ENCODE data around the gene EPN1. TPM values are rescaled to one million over a fixed set of nuclear protein-coding genes. Genes with fewer than 3 reads are reported as not detected.

EPN1 gene
- total and polyA plus RNA-seq, 4 donors, result 66.8 to 87.8 (median 71.6) TPM

DNA sequence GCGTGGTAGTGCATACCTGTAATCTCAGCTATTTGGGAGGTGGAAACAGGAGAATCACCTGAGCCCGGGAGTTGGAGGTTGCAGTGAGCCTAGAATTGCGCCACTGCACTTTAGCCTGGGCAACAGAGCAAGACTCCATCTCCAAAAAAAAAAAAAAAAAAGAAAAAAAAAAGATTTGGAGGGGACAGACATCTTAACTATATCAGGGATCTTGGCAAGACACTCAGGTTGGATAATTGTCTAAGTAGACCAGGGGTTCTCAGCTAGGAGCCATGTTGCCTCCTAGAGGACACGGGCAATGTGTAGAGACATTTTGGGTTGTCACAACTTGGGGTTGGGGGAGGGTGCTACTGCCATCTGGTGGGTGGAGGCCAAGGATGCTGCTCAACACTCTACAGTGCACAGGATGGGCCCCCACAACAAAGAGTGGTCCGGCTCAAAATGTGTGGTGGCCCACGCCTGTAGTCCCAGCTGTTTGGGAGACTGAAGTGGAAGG, 36.1 kb upstream of the EPN1 start:
- H3K27ac ChIP-seq (ENCODE audit: low read depth in 1 of 2, low read length in 2 of 2), result no peak overlapping the region
- ATAC-seq (ENCODE audit: low FRiP score) (no peak), DNase-seq (peak; percentile 50 to 78)
- intact Hi-C loops (cut with DNase I), result no loop called here
- WGBS, 2 donors, result 65 to 81% methylated on average over 6 of the region's 6 CpGs
- no peak overlapping the region for H3K4me3 ChIP-seq (ENCODE audit: low read length in 2 of 2)
- H3K27me3 ChIP-seq (ENCODE audit: control insufficient read depth in 1 of 2, insufficient read depth in 2 of 2, low read length in 1 of 2), result no peaks in the 10 kb centered on the region
- peaks cover 0 to 3% of the 10 kb centered on the region in 2 donors for H3K4me1 ChIP-seq (ENCODE audit: control insufficient read depth in 1 of 2, insufficient read depth in 2 of 2, low read length in 2 of 2)
- H3K9me3 ChIP-seq (ENCODE audit: control insufficient read depth, low read length), result no peaks in the 10 kb centered on the region
- H3K36me3 ChIP-seq (ENCODE audit: control insufficient read depth in 1 of 2, insufficient read depth in 2 of 2, low read length in 1 of 2), result no peaks in the 10 kb centered on the region

DNA sequence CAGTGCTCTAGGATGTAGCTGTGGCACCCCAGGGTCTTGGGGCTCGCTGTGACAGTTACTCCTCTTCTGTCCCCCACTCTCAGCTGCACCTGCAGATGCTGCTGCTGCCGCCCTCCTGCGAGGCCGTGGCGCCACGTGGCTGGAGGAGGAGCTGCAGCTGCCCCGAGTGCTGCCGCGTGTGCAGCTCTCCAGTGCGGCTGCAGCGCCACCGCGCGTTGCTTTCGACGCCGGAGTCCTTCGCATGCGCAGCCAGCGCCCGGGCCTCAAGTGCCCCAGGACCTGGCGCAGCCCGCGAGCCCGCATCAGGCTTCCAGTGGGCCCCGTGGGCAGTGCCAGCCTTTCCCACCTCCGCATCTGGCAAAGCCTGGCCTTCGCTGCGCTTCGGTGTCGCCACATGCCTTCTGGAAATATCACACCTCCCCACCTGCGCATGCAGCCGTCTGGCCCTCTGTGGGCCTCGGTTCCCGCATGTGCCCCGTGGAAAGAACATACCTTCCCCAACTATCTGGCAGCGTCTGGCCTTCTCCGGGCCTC, 34.9 kb upstream of the EPN1 start:
- Histone ChIP-seq H3K27ac (ENCODE audit: low read depth in 1 of 2, low read length in 2 of 2) (peak overlapping the region in 1 of 2 donors; percentile 50), H3K4me1 (ENCODE audit: control insufficient read depth in 1 of 2, insufficient read depth in 2 of 2, low read length in 2 of 2) (peaks cover 0 to 3% of the 10 kb centered on the region in 2 donors), H3K36me3 (ENCODE audit: control insufficient read depth in 1 of 2, insufficient read depth in 2 of 2, low read length in 1 of 2) (no peaks in the 10 kb centered on the region), H3K27me3 (ENCODE audit: control insufficient read depth in 1 of 2, insufficient read depth in 2 of 2, low read length in 1 of 2) (no peaks in the 10 kb centered on the region), H3K9me3 (ENCODE audit: control insufficient read depth, low read length) (no peaks in the 10 kb centered on the region), H3K4me3 (ENCODE audit: low read length in 2 of 2) (peak overlapping the region; percentile 66 to 89)
- DNase-seq, result peak; percentile 82 to 91
- intact Hi-C loops (cut with DNase I), result no loop called here
- WGBS, 2 donors, result 6% methylated on average over 26 to 38 of the region's 38 CpGs
- ATAC-seq (ENCODE audit: low FRiP score), result peak; percentile 50

DNA sequence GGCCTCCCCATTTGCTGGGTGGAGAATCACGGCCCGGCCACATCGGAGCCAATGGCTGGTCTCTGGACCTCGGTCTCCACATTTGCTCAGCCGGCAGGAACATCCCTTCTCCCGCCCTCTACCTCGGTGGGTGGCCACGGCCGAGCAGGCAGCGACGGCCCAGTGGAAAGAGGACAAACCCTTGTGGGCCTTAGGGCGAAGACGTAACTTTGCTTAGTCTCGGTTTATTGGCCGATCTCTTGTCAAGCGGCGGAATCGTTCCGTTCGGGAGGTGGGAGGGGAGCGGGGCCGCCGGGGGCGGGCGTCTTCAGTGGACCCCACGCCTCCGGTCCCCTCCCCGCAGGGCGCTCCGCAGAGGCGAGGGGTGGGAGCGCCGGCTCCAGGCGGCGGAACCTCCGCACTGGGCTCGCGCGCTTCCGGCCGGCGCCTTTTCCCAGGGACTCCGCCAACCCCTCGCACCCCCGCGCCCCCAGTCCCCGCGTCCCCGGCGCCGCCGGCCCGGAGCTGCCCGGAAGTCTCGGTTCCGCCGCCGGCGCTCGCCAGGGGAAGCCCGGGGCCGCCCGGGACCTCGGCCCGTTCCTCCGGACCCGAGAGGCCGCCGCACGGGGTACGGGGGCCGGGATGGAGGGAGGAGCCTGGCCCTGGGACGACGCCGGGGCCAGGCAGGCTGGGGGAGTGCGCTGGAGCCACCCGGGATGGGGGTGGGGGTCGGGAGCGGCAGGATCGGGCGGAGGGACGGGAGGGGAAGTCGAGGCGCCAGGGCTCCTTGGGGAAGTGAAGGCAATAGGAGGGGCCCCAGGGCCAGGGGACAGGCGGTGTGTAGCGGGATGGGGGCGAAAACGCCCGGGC, 34.2 kb upstream of the EPN1 start, which contains the start of gene ZNF580:
TSS of gene ZNF580 (plus strand) at position 426 of the 849 bp plus-strand sequence. CDS start 1,507 bp downstream, outside the sequence.
- Histone ChIP-seq H3K4me1 (ENCODE audit: control insufficient read depth in 1 of 2, insufficient read depth in 2 of 2, low read length in 2 of 2) (peaks cover 0 to 3% of the 10 kb centered on the region in 2 donors), H3K27me3 (ENCODE audit: control insufficient read depth in 1 of 2, insufficient read depth in 2 of 2, low read length in 1 of 2) (no peaks in the 10 kb centered on the region), H3K36me3 (ENCODE audit: control insufficient read depth in 1 of 2, insufficient read depth in 2 of 2, low read length in 1 of 2) (no peaks in the 10 kb centered on the region), H3K9me3 (ENCODE audit: control insufficient read depth, low read length) (no peaks in the 10 kb centered on the region), H3K4me3 (ENCODE audit: low read length in 2 of 2) (peak within 1 kb of the TSS; percentile 66 to 89), H3K27ac (ENCODE audit: low read depth in 1 of 2, low read length in 2 of 2) (peak within 1 kb of the TSS; percentile 58 to 59)
- whole genome bisulfite sequencing, 2 donors, result 1% methylated on average over 65 to 89 of the region's 89 CpGs
- ATAC-seq (ENCODE audit: low FRiP score) (peak; percentile 82), DNase-seq (peak; percentile 78 to 90)
- intact Hi-C loops (cut with DNase I), result no loop called here

DNA sequence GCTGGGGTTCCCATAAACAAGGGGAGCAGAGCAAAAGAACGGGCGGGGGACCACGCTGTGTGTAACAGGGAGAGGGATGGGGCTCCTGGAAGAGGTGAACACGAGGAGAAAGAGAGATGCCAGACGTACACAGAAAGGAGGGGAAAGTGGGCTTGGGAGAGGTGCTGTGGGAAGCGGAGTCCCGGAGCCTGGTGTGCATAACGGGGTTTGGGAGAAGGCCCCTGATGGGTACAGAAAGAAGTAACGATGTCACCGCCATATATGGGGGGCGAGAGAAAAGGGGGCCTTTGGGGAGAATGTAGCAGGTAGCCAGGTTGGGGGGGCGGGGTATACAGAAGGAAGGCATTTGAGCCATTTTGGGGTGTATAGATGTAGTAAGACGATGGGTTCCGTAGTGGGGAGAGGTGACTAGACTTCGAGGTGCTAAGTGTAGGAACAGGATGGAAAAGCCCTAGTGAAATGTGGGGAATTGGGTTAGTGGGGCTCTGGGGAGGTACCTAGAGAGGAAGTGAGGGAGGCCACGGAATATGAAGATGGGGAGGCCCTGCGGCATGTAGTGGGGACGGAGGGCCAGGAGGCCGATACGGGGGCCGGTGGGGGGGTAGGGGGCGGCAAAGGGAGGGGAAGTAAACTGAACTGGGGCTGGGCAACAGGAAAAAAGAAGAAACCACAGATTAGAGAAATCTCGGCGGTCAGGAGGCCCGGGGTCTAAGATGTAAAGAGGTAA, 33.4 kb upstream of the EPN1 start:
- peaks cover 0 to 3% of the 10 kb centered on the region in 2 donors for H3K4me1 ChIP-seq (ENCODE audit: control insufficient read depth in 1 of 2, insufficient read depth in 2 of 2, low read length in 2 of 2)
- no peaks in the 10 kb centered on the region for H3K27me3 ChIP-seq (ENCODE audit: control insufficient read depth in 1 of 2, insufficient read depth in 2 of 2, low read length in 1 of 2)
- H3K36me3 ChIP-seq (ENCODE audit: control insufficient read depth in 1 of 2, insufficient read depth in 2 of 2, low read length in 1 of 2), result no peaks in the 10 kb centered on the region
- intact Hi-C loops (cut with DNase I), result no loop called here
- no peaks in the 10 kb centered on the region for H3K9me3 ChIP-seq (ENCODE audit: control insufficient read depth, low read length)
- ATAC-seq (ENCODE audit: low FRiP score) (no peak), DNase-seq (peak in 1 of 2 donors; percentile 44)
- WGBS, 2 donors, result 1% methylated on average over 25 of the region's 25 CpGs
- peak overlapping the region; percentile 66 to 89 for H3K4me3 ChIP-seq (ENCODE audit: low read length in 2 of 2)
- peak overlapping the region; percentile 58 to 59 for H3K27ac ChIP-seq (ENCODE audit: low read depth in 1 of 2, low read length in 2 of 2)

DNA sequence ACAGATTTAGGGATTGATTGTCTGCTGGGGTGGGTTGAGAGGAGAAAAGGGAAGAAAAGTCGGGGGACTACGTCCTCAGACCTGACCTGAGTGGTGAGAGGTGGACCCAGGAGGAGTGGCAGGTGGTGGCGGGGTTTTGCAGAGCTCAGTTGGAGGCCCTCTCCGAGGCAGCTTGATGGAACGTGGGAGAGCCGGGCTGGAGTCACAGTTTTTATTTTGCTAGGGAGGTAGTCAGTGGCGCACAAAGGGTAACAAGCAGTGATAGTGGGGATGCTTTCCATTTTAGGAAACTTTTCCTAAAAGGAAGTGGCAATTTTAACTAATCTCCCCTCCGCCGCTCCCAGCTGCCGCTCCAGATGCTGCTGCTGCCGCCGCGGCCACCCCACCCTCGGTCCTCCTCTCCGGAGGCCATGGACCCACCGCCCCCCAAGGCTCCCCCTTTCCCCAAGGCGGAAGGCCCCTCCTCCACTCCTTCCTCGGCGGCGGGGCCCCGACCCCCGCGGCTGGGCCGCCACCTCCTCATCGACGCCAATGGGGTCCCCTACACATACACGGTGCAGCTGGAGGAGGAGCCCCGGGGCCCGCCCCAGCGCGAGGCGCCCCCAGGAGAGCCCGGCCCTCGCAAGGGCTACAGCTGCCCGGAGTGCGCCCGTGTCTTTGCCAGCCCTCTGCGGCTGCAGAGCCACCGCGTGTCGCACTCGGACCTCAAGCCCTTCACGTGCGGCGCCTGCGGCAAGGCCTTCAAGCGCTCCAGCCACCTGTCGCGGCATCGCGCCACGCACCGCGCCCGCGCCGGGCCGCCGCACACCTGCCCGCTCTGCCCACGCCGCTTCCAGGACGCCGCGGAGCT, 32.6 kb upstream of the EPN1 start:
- H3K36me3 ChIP-seq (ENCODE audit: control insufficient read depth in 1 of 2, insufficient read depth in 2 of 2, low read length in 1 of 2), result no peaks in the 10 kb centered on the region
- 0 to 1% methylated on average over 48 to 65 of the region's 65 CpGs for WGBS, 2 donors
- no peaks in the 10 kb centered on the region for H3K27me3 ChIP-seq (ENCODE audit: control insufficient read depth in 1 of 2, insufficient read depth in 2 of 2, low read length in 1 of 2)
- DNase-seq, result peak; percentile 66 to 80
- H3K9me3 ChIP-seq (ENCODE audit: control insufficient read depth, low read length), result no peaks in the 10 kb centered on the region
- intact Hi-C loops (cut with DNase I), result no loop called here
- H3K4me3 ChIP-seq (ENCODE audit: low read length in 2 of 2), result peak overlapping the region; percentile 7 to 66
- peaks cover 0 to 3% of the 10 kb centered on the region in 2 donors for H3K4me1 ChIP-seq (ENCODE audit: control insufficient read depth in 1 of 2, insufficient read depth in 2 of 2, low read length in 2 of 2)
- peak; percentile 8 for ATAC-seq (ENCODE audit: low FRiP score)
- peak overlapping the region; percentile 10 to 34 for H3K27ac ChIP-seq (ENCODE audit: low read depth in 1 of 2, low read length in 2 of 2)

DNA sequence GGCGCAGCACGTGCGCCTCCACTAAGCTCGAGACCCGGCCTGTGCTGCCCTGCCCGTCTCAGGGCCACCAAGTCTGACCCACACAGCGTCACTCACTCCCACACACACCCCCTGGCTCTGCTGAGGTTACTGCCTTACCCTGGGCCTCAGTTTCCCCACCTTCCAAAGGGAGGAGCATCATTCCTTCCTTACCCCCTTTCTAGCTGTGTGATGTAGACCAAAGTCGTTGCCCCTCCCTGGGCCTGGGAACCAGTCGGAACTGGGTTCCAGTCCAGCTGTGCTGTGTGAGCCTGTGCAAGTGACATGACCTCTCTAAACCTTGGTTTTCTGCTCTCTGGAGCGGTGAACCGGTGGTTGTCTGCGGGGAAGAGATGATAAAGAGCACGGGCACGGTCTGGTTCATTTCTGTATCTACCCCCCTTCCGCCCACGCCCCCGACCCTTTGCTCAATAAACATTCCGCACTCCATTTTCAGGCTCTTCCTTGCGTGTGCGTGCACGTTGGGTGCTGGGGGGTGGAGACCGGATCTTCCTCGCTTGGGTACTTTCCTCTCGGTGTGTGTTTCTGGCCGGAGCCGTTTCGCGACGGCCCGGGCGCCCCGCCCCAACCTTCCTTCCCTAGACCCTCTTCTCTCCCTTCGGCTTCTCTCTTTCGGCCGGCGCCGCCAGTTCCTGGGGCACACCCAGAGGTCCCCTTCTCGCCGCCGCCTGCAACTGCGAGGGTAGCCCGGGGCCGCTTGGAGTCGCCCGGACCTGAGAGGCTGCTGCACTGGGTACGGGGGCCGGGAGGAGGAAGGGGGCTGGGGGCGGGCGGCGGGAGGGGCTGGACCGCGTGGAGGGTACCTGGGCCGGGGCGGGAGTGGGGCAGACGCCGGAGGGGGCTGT, 31.8 kb upstream of the EPN1 start, which contains the start of gene ZNF581:
TSS of gene ZNF581 (plus strand) at position 647 of the 884 bp plus-strand sequence. CDS start 923 bp downstream, outside the sequence.
- Histone ChIP-seq H3K4me1 (ENCODE audit: control insufficient read depth in 1 of 2, insufficient read depth in 2 of 2, low read length in 2 of 2) (peaks cover 0 to 3% of the 10 kb centered on the region in 2 donors), H3K27ac (ENCODE audit: low read depth in 1 of 2, low read length in 2 of 2) (peak within 1 kb of the TSS; percentile 10 to 83), H3K4me3 (ENCODE audit: low read length in 2 of 2) (peak within 1 kb of the TSS; percentile 74 to 97), H3K27me3 (ENCODE audit: control insufficient read depth in 1 of 2, insufficient read depth in 2 of 2, low read length in 1 of 2) (no peaks in the 10 kb centered on the region), H3K9me3 (ENCODE audit: control insufficient read depth, low read length) (no peaks in the 10 kb centered on the region), H3K36me3 (ENCODE audit: control insufficient read depth in 1 of 2, insufficient read depth in 2 of 2, low read length in 1 of 2) (no peaks in the 10 kb centered on the region)
- ATAC-seq (ENCODE audit: low FRiP score) (peak; percentile 78), DNase-seq (peak; percentile 84 to 89)
- intact Hi-C loops (cut with DNase I), result no loop called here
- 1% methylated on average over 49 to 56 of the region's 56 CpGs for WGBS, 2 donors

DNA sequence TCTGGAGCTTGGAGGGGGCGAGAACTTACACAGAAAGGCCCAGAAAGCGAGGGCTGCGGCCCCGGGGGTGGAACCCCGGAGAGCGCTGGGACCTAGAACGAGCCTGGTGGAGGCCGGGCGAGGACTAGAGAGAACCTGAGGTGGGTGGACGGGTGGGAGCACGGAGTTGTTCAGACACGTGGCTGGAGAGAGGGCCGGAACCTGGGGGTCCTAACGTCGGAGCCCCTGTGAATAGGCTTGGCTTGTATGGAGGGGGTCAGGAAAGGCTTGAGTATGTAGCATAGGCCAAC, 31.2 kb upstream of the EPN1 start:
- WGBS, 2 donors, result 0 to 1% methylated on average over 15 of the region's 15 CpGs
- Histone ChIP-seq H3K4me3 (ENCODE audit: low read length in 2 of 2) (peak overlapping the region; percentile 74 to 97), H3K4me1 (ENCODE audit: control insufficient read depth in 1 of 2, insufficient read depth in 2 of 2, low read length in 2 of 2) (peaks cover 0 to 3% of the 10 kb centered on the region in 2 donors), H3K27me3 (ENCODE audit: control insufficient read depth in 1 of 2, insufficient read depth in 2 of 2, low read length in 1 of 2) (no peaks in the 10 kb centered on the region), H3K36me3 (ENCODE audit: control insufficient read depth in 1 of 2, insufficient read depth in 2 of 2, low read length in 1 of 2) (no peaks in the 10 kb centered on the region), H3K27ac (ENCODE audit: low read depth in 1 of 2, low read length in 2 of 2) (no peak overlapping the region), H3K9me3 (ENCODE audit: control insufficient read depth, low read length) (no peaks in the 10 kb centered on the region)
- no peak for ATAC-seq (ENCODE audit: low FRiP score)
- intact Hi-C loops (cut with DNase I), result no loop called here
- DNase-seq, result no peak
